ENCODE data around the gene C17orf75. TPM values are rescaled to one million over a fixed set of nuclear protein-coding genes. Genes with fewer than 3 reads are reported as not detected.

C17orf75 gene
- total and polyA plus RNA-seq, 2 donors (not counting 1 experiment from before 2014, with no cell fraction given) = 16.4 to 30.2 TPM

- no peak for DNase-seq (ENCODE audit: low read depth in 2 of 2)
Observed at GRCh38 chr17:32298721-32299579, 43.0 kb downstream of the C17orf75 start.

GRCh38 chr17:32298298-32298697, 43.7 kb downstream of the C17orf75 start:
- Histone ChIP-seq H3K4me2 (ENCODE audit: extremely low read depth, insufficient read depth, low read length) (no peak overlapping the region), H3K36me3 (ENCODE audit: control insufficient read depth, insufficient read depth, low read length) (no peaks in the 10 kb centered on the region), H3K4me1 (ENCODE audit: control insufficient read depth, extremely low read depth, insufficient read depth, low read length) (no peaks in the 10 kb centered on the region), H3K9me3 (ENCODE audit: control insufficient read depth, insufficient read depth, low read depth, low read length) (no peaks in the 10 kb centered on the region), H3K9ac (ENCODE audit: insufficient read depth, low read length) (no peak overlapping the region), H3K79me2 (ENCODE audit: control insufficient read depth, insufficient read depth, low read length) (no peaks in the 10 kb centered on the region), H3K27me3 (ENCODE audit: control insufficient read depth, insufficient read depth, low read length) (peaks cover 3% of the 10 kb centered on the region), H4K20me1 (ENCODE audit: control insufficient read depth, extremely low read depth, insufficient read depth, low read length) (no peaks in the 10 kb centered on the region), H3K27ac (ENCODE audit: insufficient read depth, low read length) (no peak overlapping the region), H3K4me3 (replicated peaks in 1 of 4; ENCODE audit: control extremely low read depth in 1 of 4, insufficient read depth in 1 of 4, low read depth in 3 of 4, low read length in 4 of 4) (no peak overlapping the region), H2AFZ (ENCODE audit: low read length) (no peak overlapping the region)
- peak in 1 of 2 donors; percentile 3 for DNase-seq (ENCODE audit: low read depth in 2 of 2)
- TF ChIP-seq EZH2 (IDR thresholded peaks at IDR 0.05; ENCODE audit: low read length, missing control alignments) (no peak), CTCF (conservative IDR thresholded peaks at IDR 0.05 in 1 of 2, IDR thresholded peaks at IDR 0.05 in 1 of 2; ENCODE audit: low read depth in 1 of 2, low read length in 2 of 2) (no peak)

More at GRCh38 chr17:32298721-32299579, 43.0 kb downstream of the C17orf75 start:
- TF ChIP-seq EZH2 (IDR thresholded peaks at IDR 0.05; ENCODE audit: low read length, missing control alignments) (no peak), CTCF (conservative IDR thresholded peaks at IDR 0.05 in 1 of 2, IDR thresholded peaks at IDR 0.05 in 1 of 2; ENCODE audit: low read depth in 1 of 2, low read length in 2 of 2) (no peak)
- Histone ChIP-seq H3K4me2 (ENCODE audit: extremely low read depth, insufficient read depth, low read length) (no peak overlapping the region), H3K36me3 (ENCODE audit: control insufficient read depth, insufficient read depth, low read length) (no peaks in the 10 kb centered on the region), H3K27me3 (ENCODE audit: control insufficient read depth, insufficient read depth, low read length) (peaks cover 3% of the 10 kb centered on the region), H3K27ac (ENCODE audit: insufficient read depth, low read length) (no peak overlapping the region), H3K4me3 (replicated peaks in 1 of 4; ENCODE audit: control extremely low read depth in 1 of 4, insufficient read depth in 1 of 4, low read depth in 3 of 4, low read length in 4 of 4) (no peak overlapping the region), H3K9ac (ENCODE audit: insufficient read depth, low read length) (no peak overlapping the region), H3K4me1 (ENCODE audit: control insufficient read depth, extremely low read depth, insufficient read depth, low read length) (no peaks in the 10 kb centered on the region), H3K9me3 (ENCODE audit: control insufficient read depth, insufficient read depth, low read depth, low read length) (no peaks in the 10 kb centered on the region), H2AFZ (ENCODE audit: low read length) (no peak overlapping the region), H3K79me2 (ENCODE audit: control insufficient read depth, insufficient read depth, low read length) (no peaks in the 10 kb centered on the region), H4K20me1 (ENCODE audit: control insufficient read depth, extremely low read depth, insufficient read depth, low read length) (no peaks in the 10 kb centered on the region)

- no peak overlapping the region for H3K4me2 ChIP-seq (ENCODE audit: extremely low read depth, insufficient read depth, low read length)
- DNase-seq (ENCODE audit: low read depth in 2 of 2) = no peak
- H3K79me2 ChIP-seq (ENCODE audit: control insufficient read depth, insufficient read depth, low read length) = no peaks in the 10 kb centered on the region
- TF ChIP-seq CTCF (conservative IDR thresholded peaks at IDR 0.05 in 1 of 2, IDR thresholded peaks at IDR 0.05 in 1 of 2; ENCODE audit: low read depth in 1 of 2, low read length in 2 of 2) = no peak
- no peak for TF ChIP-seq EZH2 (IDR thresholded peaks at IDR 0.05; ENCODE audit: low read length, missing control alignments)
- H3K4me1 ChIP-seq (ENCODE audit: control insufficient read depth, extremely low read depth, insufficient read depth, low read length) = no peaks in the 10 kb centered on the region
- no peaks in the 10 kb centered on the region for H4K20me1 ChIP-seq (ENCODE audit: control insufficient read depth, extremely low read depth, insufficient read depth, low read length)
- no peaks in the 10 kb centered on the region for H3K9me3 ChIP-seq (ENCODE audit: control insufficient read depth, insufficient read depth, low read depth, low read length)
- H2AFZ ChIP-seq (ENCODE audit: low read length) = no peak overlapping the region
- no peak overlapping the region for H3K27ac ChIP-seq (ENCODE audit: insufficient read depth, low read length)
- no peak overlapping the region for H3K9ac ChIP-seq (ENCODE audit: insufficient read depth, low read length)
- no peak overlapping the region for H3K4me3 ChIP-seq (replicated peaks in 1 of 4; ENCODE audit: control extremely low read depth in 1 of 4, insufficient read depth in 1 of 4, low read depth in 3 of 4, low read length in 4 of 4)
- no peaks in the 10 kb centered on the region for H3K36me3 ChIP-seq (ENCODE audit: control insufficient read depth, insufficient read depth, low read length)
- H3K27me3 ChIP-seq (ENCODE audit: control insufficient read depth, insufficient read depth, low read length) = peaks cover 3% of the 10 kb centered on the region
Observed at GRCh38 chr17:32297860-32298259, 44.1 kb downstream of the C17orf75 start.

Measured in fibroblast of lung (primary cell).